Activated T-cell treated with anti-CD3 and anti-CD28 coated beads, Interleukin-2, amount 50 U/mL, for 4 hours (primary cell): Measurements from ENCODE around the gene STEEP1. TPM values are rescaled to one million over a fixed set of nuclear protein-coding genes. Genes with fewer than 3 reads are reported as not detected.

Experiments used
- ATAC-seq, 2 donors: fragments of 200-7000 bp; cut with Tn5 transposase; one replicate each; pipeline ENCODE4 v1.10.0; 2021
- DNase-seq: peaks from one replicate; pipeline ENCODE4 v3.0.0-alpha.2; 2020
- H3K27me3 Mint-ChIP-seq: one replicate; pipeline ENCODE4 v1.8.0; 2021; ENCODE audit warnings: low read depth, mixed read lengths
- H3K36me3 Mint-ChIP-seq: one replicate; pipeline ENCODE4 v1.8.0; 2022; ENCODE audit warnings: mixed read lengths; ENCODE audit not compliant: insufficient read depth
- H3K4me1 Mint-ChIP-seq: one replicate; pipeline ENCODE4 v1.8.0; 2021; ENCODE audit warnings: low read depth, mixed read lengths
- H3K4me3 Mint-ChIP-seq: one replicate; pipeline ENCODE4 v1.8.0; 2021; ENCODE audit warnings: mild to moderate bottlenecking, moderate library complexity, mixed read lengths
- H3K9me3 Mint-ChIP-seq: one replicate; pipeline ENCODE4 v1.8.0; 2021; ENCODE audit warnings: mixed read lengths
- total RNA-seq, 3 donors: library from RNA; stranded (reverse); gene quantifications; one replicate each; pipeline ENCODE4 v1.2.1, GENCODE V29; 2021

STEEP1 gene
- total RNA-seq, 3 donors from 2014 or later: 37.4 to 43.5 (median 38.8) TPM

DNA sequence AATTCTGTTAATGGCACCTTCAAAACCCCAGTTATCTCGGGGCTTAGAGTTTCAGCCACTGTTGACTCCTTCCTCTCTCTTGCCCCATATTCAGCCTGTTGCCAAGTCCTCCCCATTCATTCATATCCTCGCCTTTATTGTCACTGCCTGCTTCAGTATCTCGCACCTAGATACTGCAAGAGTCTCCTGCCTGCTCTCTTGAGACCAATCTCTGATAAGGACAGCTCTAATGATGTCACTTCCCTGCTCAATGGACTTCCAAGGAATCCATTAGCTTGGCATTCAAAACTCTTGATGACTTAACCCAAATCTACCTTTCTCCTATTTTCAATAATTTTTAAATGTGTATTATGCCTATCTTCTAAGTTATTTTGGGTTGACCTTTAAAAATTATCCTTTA, 8.0 kb upstream of the STEEP1 start:
- H3K27me3 Mint-ChIP-seq: no peaks in the 10 kb centered on the region

DNA sequence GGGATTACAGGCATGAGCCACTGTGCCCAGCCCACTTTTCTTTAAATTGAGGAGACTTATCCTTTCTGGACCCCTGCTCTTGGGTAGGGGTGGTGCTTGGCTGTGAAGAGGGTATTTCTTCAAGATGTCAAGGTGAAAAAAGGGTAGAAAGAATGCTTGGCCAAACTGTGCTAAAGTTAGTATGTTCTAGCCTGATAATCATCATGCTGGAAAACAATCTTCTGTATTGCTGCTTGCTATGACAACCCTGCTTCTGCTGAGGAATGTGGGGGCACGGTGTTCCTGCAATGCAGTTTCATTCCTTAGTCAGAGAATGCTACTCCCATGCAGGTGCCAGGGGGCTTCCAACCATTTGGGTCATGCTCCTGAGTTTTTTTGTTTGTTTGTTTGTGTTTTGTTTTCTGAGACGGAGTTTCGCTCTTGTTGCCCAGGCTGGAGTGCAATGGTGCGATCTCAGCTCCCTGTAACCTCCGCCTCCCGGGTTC, 5.2 kb upstream of the STEEP1 start:
- DNase-seq: no peak
- Mint-ChIP-seq H3K4me3 (no peak overlapping the region), H3K4me1 (peaks cover 8% of the 10 kb centered on the region), H3K9me3 (no peaks in the 10 kb centered on the region), H3K36me3 (no peaks in the 10 kb centered on the region), H3K27me3 (no peaks in the 10 kb centered on the region)
- ATAC-seq: no peak

More for the DNA sequence above, 8.0 kb upstream of the STEEP1 start:
- Mint-ChIP-seq H3K9me3 (no peaks in the 10 kb centered on the region), H3K4me1 (peaks cover 17% of the 10 kb centered on the region), H3K4me3 (peak overlapping the region; percentile 90), H3K36me3 (peaks cover 2% of the 10 kb centered on the region)
- DNase-seq: no peak
- no peak for ATAC-seq

DNA sequence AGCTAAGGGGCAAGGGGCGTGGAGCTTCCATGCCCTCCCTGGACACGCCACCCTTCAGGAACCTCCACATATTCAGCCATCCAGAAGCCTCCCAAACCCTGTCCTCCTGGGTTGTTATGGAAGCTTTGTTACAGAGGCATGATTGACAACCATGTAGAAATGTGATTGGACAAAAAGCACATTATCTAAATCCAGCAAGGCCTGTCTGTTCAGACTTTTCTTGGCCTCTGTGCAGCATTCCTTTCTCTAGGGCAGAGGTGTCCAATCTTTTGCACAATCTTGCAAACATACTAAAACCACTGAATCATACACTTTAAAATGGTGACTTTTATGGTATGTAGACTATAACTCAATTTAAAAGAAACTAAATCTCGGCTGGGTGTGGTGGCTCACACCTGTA, 12.7 kb downstream of the STEEP1 start:
- peaks cover 3% of the 10 kb centered on the region for H3K36me3 Mint-ChIP-seq
- peaks cover 4% of the 10 kb centered on the region for H3K4me1 Mint-ChIP-seq
- no peak overlapping the region for H3K4me3 Mint-ChIP-seq
- ATAC-seq: no peak
- H3K9me3 Mint-ChIP-seq: no peaks in the 10 kb centered on the region
- no peaks in the 10 kb centered on the region for H3K27me3 Mint-ChIP-seq
- no peak for DNase-seq

DNA sequence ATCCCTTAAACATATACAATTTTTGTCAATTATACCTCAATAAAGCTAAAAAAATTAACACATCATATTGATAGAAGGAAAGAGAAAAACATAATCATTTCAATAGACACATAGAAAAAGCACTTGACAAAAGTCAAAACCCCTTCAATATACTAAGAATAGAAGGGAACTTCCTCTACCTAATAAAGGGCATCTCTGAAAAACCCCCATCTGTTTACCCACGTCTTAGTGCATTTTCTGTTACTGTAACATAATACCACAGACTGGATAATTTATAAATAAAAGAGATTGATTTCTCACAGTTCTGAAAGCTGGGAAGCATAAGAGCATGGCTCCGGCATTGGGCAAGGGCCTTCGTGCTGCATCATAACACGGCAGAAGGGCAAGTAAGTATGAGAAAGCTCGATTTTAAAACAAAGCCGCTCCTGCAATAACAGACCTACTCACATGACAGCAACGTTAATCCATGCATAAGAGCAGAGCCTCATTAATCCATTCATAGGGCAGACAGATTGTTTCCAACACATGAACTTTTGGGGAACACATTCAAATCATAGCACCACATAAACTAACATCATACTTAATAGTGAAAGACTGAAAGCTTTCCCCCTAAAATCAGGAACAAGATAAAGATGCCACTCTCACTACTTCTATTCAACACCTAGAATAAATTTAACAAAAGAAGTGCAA, 15.7 kb downstream of the STEEP1 start:
- no peak for DNase-seq
- no peaks in the 10 kb centered on the region for H3K9me3 Mint-ChIP-seq
- no peak for ATAC-seq
- peaks cover 4% of the 10 kb centered on the region for H3K4me1 Mint-ChIP-seq
- H3K36me3 Mint-ChIP-seq: no peaks in the 10 kb centered on the region
- H3K27me3 Mint-ChIP-seq: no peaks in the 10 kb centered on the region
- H3K4me3 Mint-ChIP-seq: no peak overlapping the region

DNA sequence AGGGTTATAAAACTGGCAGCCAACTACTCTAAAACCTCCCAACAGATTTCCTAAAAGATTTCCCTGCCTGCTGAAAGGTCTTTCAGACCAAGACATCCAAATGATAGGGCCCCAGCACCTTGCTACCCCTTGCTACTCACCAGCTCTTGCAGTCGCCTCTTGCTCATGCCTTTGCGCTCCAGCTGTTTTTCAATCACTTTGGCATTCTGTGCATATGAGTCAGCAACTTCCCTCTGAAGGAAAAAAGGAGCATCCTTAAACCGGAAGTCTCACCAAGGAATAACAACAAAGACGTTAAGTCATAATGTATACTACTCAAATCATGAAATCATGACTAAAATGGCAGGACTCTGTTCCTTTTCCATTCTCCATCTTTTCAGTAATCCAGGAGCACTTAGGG, 24.0 kb downstream of the STEEP1 start:
- no peak overlapping the region for H3K4me3 Mint-ChIP-seq
- H3K4me1 Mint-ChIP-seq: no peaks in the 10 kb centered on the region
- DNase-seq: no peak
- no peaks in the 10 kb centered on the region for H3K9me3 Mint-ChIP-seq
- no peak for ATAC-seq
- H3K36me3 Mint-ChIP-seq: peaks cover 6% of the 10 kb centered on the region
- H3K27me3 Mint-ChIP-seq: no peaks in the 10 kb centered on the region

DNA sequence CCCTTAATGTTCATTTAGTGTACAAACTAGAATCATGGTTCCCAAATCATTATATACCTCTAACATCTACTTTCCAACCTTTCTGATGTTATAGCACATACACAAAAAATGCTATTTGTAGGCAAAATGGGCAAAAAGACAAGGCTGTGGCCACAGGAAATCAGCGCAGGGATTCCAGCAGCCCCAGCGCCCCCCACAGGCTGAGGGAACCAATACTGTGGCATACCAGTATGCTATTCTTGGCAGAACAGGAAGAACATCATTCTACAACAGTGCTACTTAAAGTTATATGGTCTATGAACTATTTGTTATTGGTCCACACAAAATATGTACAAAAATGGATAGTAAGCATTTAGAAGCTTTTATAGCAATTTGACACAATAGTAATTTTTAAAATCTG, 25.3 kb downstream of the STEEP1 start:
- DNase-seq (no peak), ATAC-seq (no peak)
- peaks cover 6% of the 10 kb centered on the region for H3K36me3 Mint-ChIP-seq
- H3K9me3 Mint-ChIP-seq: no peaks in the 10 kb centered on the region
- H3K4me3 Mint-ChIP-seq: no peak overlapping the region
- H3K4me1 Mint-ChIP-seq: no peaks in the 10 kb centered on the region
- H3K27me3 Mint-ChIP-seq: no peaks in the 10 kb centered on the region

DNA sequence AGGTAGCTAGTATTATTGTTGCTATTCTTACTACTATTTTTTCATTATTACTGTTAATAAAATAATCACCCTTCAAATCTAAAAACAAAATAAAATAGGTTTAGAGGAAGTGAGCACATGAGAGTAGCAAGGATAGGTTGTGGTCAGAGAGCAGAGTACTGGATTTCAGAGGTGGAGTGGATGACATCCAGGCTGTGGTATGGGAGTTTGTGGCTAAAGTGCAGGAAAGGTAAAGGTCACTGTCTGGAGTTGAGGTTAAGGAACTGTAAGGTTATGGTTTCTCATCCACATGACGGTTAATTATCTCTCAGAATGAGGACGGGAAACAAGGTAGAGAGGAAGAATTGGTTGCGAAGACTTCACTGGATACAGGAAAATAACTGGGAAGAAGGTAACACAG, 27.7 kb downstream of the STEEP1 start:
- no peaks in the 10 kb centered on the region for H3K27me3 Mint-ChIP-seq
- peaks cover 6% of the 10 kb centered on the region for H3K36me3 Mint-ChIP-seq
- no peak for DNase-seq
- no peak overlapping the region for H3K4me3 Mint-ChIP-seq
- no peaks in the 10 kb centered on the region for H3K4me1 Mint-ChIP-seq
- no peak for ATAC-seq
- H3K9me3 Mint-ChIP-seq: no peaks in the 10 kb centered on the region

DNA sequence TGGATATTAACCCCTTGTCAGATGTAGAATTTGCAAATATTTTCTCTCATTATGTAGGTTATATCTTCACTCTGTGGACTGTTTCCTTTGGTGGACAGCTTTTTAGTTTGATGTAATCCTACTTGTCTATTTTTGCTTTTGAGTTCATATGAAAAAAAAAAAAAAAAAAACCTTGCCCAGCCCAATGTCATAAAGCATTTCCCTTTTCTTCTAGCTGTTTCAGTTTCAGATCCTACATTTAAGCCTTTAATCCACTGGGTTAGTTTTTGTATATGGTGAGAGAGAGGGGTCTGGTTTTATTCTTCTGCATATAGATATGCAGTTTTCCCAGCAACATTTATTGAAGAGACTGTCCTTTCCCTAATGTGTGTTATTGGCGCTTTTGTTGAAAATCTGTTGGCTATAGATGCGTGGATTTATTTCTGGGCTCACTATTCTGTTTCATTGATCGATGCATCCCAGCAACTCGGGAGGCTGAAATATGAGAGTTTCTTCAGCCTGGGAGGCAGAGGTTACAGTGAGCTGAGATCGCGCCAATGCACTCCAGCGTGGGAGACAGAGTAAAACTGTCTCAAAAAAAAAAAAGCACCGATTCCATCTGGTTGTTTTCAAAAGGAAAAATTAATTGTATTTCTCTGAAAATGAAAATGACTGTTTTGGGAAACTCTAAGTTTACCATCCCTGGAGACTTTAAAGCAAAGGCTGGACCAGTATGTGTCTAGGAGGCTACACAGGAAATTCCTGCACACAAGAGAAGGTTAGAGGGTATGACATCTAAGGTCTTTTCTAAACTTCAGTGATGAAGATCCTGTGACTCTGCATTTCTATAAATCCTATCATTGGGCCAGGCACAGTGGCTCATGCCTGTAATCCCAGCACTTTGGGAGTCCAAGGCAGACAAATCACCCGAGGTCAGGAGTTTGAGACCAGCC, 35.6 kb downstream of the STEEP1 start:
- ATAC-seq (no peak), DNase-seq (no peak)
- no peaks in the 10 kb centered on the region for H3K4me1 Mint-ChIP-seq
- peaks cover 6% of the 10 kb centered on the region for H3K36me3 Mint-ChIP-seq
- H3K4me3 Mint-ChIP-seq: no peak overlapping the region
- no peaks in the 10 kb centered on the region for H3K9me3 Mint-ChIP-seq
- no peaks in the 10 kb centered on the region for H3K27me3 Mint-ChIP-seq

DNA sequence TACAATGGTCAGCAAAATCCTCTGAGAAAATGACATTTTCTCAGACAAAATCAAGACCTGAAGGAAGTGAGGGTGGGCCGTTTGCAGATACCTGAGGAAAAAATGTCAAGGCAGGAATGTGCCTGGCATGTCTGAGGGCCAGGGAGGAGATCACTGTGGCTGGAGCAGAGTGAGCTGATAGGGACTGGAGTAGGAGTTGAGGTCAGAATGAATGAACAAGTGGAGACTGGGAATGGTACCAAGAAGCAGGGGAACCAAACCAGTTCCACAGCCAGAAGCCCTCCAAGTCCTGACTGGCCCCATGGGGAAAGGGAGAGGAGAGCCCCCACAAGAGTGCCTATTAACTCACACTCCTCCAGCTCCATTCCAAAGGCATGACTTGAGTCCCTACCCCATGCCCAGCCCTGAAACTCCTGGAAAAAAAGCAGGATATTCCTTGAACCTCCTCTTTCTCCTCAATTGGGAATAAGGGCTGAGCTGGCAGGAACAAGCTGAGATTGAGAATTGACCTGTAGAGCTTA, 41.5 kb downstream of the STEEP1 start:
- no peaks in the 10 kb centered on the region for H3K27me3 Mint-ChIP-seq
- ATAC-seq (no peak), DNase-seq (no peak)
- H3K4me3 Mint-ChIP-seq: no peak overlapping the region
- no peaks in the 10 kb centered on the region for H3K36me3 Mint-ChIP-seq
- no peaks in the 10 kb centered on the region for H3K9me3 Mint-ChIP-seq
- H3K4me1 Mint-ChIP-seq: no peaks in the 10 kb centered on the region

DNA sequence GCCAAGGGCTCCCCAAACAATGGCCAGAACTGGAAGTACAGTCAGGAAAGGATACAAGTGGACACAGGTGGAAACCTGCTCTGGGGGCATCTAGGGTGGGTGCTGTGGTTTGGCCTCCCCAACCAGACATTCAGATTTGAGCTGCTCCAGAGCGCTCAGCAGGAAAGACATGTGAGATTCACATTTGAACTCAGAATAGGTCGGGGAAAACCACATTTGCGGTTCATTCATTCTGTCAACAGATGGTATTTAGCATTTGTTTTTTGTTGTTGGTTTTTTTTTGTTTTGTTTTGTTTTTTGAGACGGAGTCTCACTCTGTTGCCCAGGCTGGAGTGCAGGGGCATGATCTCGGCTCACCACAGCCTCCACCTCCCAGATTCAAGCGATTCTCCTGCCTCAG, 44.0 kb downstream of the STEEP1 start:
- no peaks in the 10 kb centered on the region for H3K27me3 Mint-ChIP-seq
- H3K4me1 Mint-ChIP-seq: peaks cover 2% of the 10 kb centered on the region
- no peaks in the 10 kb centered on the region for H3K9me3 Mint-ChIP-seq
- no peaks in the 10 kb centered on the region for H3K36me3 Mint-ChIP-seq
- DNase-seq: no peak
- no peak overlapping the region for H3K4me3 Mint-ChIP-seq
- no peak for ATAC-seq

DNA sequence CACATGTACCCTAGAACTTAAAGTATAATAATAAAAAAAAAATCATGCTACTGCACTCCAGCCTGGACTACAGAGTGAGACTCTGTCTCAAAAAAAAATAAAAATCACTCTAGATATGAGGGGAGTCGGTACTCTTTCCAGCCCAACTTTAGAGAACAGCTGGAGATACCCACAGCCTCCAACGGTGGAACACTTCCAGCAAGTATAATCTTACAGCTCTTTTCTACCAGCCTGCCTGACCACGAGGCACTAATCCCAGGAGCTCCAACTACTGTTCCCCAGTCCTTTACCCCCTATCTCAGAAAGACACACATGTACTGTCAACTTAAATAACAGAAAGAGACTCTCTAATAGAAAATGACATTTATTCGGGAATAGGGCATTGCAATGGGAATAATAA, 46.8 kb downstream of the STEEP1 start:
- ATAC-seq: no peak

DNA sequence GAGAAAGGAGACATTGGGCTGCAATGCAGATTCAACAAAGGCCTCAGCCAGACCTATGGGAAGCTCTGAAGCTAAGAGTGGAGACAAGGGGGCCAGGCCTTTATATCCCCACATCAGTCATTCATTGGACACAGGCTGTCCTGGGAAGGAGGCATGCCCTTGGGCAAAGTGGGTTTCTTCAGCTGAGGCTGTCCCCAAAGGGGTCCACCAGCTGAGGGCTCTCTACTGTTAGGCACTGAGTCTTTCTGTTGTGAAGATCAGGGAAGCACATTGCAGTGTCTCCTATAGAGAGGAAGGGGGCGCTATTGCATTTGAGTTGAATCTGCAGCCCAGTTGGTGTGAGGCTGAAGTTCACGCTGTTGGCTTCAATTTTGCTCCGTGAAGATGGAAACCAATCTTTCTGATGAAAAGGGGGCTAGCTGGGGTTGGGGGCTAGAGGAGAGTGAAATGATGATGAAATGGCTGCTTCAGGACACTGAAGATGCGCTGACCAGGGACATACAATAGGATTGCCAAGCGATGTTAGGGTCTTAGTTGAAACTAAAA, 49.0 kb downstream of the STEEP1 start:
- H3K4me1 Mint-ChIP-seq: peaks cover 2% of the 10 kb centered on the region
- H3K9me3 Mint-ChIP-seq: no peaks in the 10 kb centered on the region
- H3K4me3 Mint-ChIP-seq: no peak overlapping the region
- no peaks in the 10 kb centered on the region for H3K36me3 Mint-ChIP-seq
- DNase-seq (peak; percentile 19), ATAC-seq (peak; percentile 89 to 90)
- H3K27me3 Mint-ChIP-seq: no peaks in the 10 kb centered on the region

More for the DNA sequence above, 46.8 kb downstream of the STEEP1 start:
- peaks cover 2% of the 10 kb centered on the region for H3K4me1 Mint-ChIP-seq
- no peak overlapping the region for H3K4me3 Mint-ChIP-seq
- H3K27me3 Mint-ChIP-seq: no peaks in the 10 kb centered on the region
- no peak for DNase-seq
- H3K36me3 Mint-ChIP-seq: no peaks in the 10 kb centered on the region
- no peaks in the 10 kb centered on the region for H3K9me3 Mint-ChIP-seq

DNA sequence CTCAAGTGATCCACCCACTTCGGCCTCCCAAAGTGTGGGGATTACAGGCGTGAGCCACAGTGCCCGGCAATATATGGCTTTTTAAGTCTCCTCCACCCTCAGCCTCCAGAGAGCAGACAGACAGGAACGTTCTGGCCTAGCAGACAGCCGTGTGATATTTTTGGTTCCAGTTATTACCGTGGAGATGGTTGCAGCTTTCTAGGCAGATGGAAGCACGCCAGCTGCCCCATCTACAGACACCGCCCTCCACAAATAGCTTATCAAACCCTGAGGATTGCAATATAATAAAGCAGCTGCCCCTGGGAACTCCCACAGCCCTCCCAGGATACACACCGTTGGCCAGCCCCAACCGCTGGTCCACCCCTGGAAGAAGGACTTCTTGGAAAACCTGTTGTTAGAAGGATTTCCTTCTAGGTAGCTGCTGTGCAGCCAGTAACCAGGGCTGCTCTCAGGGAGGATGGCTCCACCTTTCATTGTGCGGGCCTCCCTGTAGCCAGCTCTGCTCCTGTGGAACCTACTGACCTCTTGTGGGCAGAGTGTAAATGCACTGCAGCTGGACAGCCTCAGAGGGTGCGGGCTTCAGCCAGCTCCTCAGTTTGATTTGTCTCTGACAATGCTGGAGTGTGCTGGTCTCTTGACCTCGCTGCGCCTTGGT, 52.9 kb downstream of the STEEP1 start:
- Mint-ChIP-seq H3K36me3 (no peaks in the 10 kb centered on the region), H3K4me3 (no peak overlapping the region), H3K9me3 (no peaks in the 10 kb centered on the region), H3K4me1 (peaks cover 2% of the 10 kb centered on the region), H3K27me3 (no peaks in the 10 kb centered on the region)
- ATAC-seq (no peak), DNase-seq (no peak)

DNA sequence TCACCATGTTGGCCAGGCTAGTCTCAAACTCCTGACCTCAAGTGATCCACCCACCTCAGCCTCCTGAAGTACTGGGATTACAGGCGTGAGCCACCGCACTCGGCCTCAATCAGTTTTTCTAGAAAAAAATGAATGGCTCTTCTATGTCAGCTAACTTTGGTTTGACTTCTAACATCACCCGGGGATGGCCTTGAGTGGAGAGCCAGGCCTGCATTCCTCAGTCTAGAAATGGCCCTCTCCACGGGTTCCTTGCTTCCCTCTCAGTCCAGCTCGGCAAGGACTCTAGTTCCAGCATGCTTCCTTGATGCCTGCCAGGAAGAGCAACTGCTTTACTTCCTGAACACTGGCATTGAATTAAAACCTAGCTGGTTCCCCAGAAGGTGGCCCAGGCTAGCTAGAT, 58.0 kb downstream of the STEEP1 start:
- H3K9me3 Mint-ChIP-seq: no peaks in the 10 kb centered on the region

More for the DNA sequence above, 58.0 kb downstream of the STEEP1 start:
- no peak for DNase-seq
- H3K4me1 Mint-ChIP-seq: peaks cover 9% of the 10 kb centered on the region
- no peaks in the 10 kb centered on the region for H3K36me3 Mint-ChIP-seq
- H3K4me3 Mint-ChIP-seq: no peak overlapping the region
- no peak for ATAC-seq
- H3K27me3 Mint-ChIP-seq: no peaks in the 10 kb centered on the region
